ES-I3 (cell line): ENCODE measurements around the gene SH3BP2.

ENCODE experiments used
- H3K36me3 ChIP-seq: 2 replicates; pipeline ENCODE4 v1.6.1; 2013; ENCODE audit warnings: mild to moderate bottlenecking, low read length, control low read depth, moderate library complexity; ENCODE audit not compliant: insufficient read depth
- H3K4me1 ChIP-seq: 2 replicates; pipeline ENCODE4 v1.6.1; 2013; ENCODE audit warnings: mild to moderate bottlenecking, control low read depth, low read length; ENCODE audit not compliant: insufficient read depth
- H3K9ac ChIP-seq: 2 replicates; pipeline ENCODE4 v1.6.1; 2013; ENCODE audit warnings: low read depth, mild to moderate bottlenecking, low read length, moderate library complexity
- H3K9me3 ChIP-seq: 2 replicates; pipeline ENCODE4 v1.6.1; 2013; ENCODE audit warnings: mild to moderate bottlenecking, low read length, moderate library complexity; ENCODE audit not compliant: control insufficient read depth, insufficient read depth

The SH3BP2 gene

DNA sequence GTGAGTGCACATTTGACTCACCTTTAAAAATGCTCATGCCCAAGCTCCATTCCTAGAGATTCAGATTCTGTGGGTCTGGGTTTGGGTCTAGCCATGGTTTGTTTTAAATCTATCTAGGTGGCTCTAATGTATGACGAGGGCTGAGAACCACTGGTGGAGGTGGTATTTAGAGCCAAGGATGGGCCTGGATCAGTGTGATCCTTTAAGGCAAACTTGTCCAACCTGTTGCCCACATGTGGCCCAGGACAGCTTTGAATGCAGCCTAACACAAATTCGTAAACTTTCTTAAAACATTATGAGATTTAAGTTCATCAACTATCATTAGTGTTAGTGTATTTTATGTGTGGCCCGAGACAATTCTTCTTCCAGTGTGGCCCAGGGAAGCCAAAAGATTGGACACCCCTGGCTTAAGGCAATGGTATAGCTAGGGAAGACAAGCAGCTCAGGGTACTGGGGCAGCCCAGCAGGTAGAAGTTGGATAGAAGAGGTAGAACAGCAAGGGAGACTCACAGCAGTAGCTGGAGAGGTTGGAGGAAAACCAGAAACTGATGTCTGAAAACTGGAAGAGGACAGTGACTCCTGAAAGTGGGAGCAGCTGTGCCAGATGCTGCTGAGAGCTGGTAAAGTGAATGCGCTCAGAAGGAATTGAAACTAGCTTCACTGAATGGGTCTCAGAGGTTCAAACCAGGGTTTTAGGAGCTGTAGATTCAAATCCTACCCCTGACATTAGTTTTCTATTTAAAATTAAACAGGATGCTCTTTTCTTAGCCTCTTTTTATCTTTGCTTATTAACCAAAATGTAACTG lies 68.9 kb downstream of the SH3BP2 start:
- Histone ChIP-seq H3K36me3 (no peaks in the 10 kb centered on the region), H3K9me3 (no peaks in the 10 kb centered on the region), H3K9ac (no peak overlapping the region), H3K4me1 (peaks cover 40% of the 10 kb centered on the region)

DNA sequence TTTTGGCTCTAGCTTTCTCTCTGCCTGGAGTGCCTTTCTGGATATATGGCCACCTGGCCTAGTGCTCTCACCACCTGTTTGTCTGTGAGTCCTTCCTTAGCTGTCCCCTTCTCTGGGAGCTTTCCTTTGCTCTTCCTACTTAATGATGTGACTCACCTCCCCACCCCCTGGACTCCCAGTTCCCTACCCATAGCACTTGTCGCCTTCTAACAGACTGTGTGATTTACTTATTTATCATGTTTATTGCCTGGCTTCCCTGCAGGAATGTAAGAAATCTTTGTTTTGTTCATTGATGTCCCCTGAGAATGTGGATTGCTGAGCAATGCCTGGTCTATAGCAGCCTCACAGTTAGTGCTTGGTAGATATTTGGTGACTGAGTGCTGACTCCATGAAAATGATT lies 69.6 kb downstream of the SH3BP2 start:
- Histone ChIP-seq H3K9me3 (no peaks in the 10 kb centered on the region), H3K9ac (no peak overlapping the region), H3K36me3 (no peaks in the 10 kb centered on the region), H3K4me1 (peaks cover 47% of the 10 kb centered on the region)

- H3K9me3 ChIP-seq, result no peaks in the 10 kb centered on the region
- H3K4me1 ChIP-seq, result peaks cover 57% of the 10 kb centered on the region
- no peaks in the 10 kb centered on the region for H3K36me3 ChIP-seq
- no peak overlapping the region for H3K9ac ChIP-seq
Observed at GRCh38 chr4:2863649-2864048, 70.8 kb downstream of the SH3BP2 start.

- no peak overlapping the region for H3K9ac ChIP-seq
- H3K36me3 ChIP-seq, result no peaks in the 10 kb centered on the region
- H3K4me1 ChIP-seq, result peaks cover 54% of the 10 kb centered on the region
- H3K9me3 ChIP-seq, result no peaks in the 10 kb centered on the region
Observed at GRCh38 chr4:2865196-2865780, 72.4 kb downstream of the SH3BP2 start.

DNA sequence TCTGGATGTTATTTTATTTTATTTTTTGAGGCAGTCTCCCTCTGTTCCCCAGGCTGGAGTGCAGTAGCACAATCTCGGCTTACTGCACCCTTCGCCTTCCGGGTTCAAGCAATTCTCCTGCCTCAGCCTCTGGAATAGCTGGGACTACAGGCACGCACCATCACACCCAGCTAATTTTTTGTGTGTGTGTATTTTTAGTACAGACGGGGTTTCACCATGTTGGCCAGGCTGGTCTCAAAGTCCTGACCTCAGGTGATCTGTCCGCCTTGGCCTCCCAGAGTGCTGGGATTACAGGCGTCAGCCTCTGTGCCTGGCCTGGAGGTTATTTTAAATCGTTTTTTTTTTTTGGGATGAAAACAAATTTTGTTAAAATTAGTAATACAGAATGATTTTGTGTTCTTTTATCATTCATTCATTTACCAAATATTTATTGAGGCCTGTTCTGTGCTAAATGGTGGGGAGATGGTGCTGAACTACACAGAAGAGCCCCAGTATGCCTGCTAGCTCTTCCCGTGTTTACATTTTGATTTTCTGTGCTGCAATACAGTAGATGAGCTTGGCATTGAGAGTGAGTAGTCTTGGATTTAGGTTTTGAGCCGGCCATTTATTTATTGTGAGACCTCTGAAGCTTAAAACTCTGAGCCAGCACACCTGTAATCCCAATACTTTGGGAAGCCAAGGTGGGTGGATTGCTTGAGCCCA lies 73.4 kb downstream of the SH3BP2 start:
- Histone ChIP-seq H3K9ac (no peak overlapping the region), H3K9me3 (no peaks in the 10 kb centered on the region), H3K4me1 (peaks cover 44% of the 10 kb centered on the region), H3K36me3 (no peaks in the 10 kb centered on the region)

DNA sequence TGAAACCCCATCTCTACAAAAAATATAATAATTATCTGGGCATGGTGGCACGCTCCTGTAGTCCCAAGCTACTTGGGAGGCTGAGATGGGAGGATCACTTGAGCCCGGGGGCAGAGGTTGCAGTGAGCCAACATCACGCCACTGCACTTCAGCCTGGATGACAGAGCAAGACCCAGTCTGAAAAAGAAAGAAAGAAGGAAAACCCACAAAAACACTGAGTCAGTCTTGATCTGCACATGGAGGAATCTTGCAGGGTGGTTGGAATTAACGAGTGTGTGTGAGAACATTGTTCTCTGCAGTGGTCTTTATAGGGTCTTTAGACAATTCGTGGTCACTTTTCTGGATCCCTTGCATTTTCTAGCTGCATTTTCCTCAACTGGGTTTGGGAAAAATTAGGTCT lies 74.0 kb downstream of the SH3BP2 start:
- peaks cover 38% of the 10 kb centered on the region for H3K4me1 ChIP-seq

DNA sequence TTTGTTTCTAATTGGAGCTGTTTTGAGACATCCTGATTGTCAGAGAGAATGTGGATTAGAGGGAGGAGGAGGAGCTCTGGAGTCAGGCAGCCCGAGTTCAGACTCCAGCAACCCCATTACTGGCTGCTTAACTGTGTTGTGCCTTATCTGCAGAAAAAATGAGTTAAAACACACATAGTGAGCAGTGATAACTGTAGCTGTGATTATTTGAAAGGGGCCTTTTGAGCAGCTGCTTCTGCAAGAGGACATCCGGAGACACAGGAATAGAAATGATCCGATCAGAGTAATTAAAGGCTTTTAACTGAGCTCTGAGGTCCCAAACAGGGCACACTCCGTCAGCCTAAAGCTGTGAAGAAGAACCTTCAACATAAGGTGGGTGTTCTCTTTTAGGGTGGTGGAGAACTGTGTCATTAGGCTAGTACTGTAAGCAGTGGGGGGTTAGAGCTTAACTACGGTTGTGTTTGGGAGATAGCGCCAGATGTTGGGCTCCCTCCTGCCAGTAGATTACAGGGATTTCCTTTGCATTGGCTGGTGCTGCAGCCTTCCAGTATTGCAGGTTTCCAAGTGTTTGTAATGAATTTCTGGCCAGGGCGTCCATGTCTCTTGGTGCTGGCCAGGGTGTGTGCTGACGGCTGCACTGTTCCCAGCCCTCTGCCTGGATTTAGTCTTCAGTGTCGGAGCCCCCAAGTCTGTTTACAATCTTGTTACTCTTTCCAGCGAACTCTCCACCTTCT lies 75.0 kb downstream of the SH3BP2 start:
- H3K4me1 ChIP-seq, result peaks cover 32% of the 10 kb centered on the region
- H3K9ac ChIP-seq, result no peak overlapping the region; the same call in 1 of the 2 replicates

More for the DNA sequence above, 74.0 kb downstream of the SH3BP2 start:
- H3K9ac ChIP-seq, result no peak overlapping the region
- H3K9me3 ChIP-seq, result no peaks in the 10 kb centered on the region
- no peaks in the 10 kb centered on the region for H3K36me3 ChIP-seq

GRCh38 chr4:2868877-2869487 lies 76.1 kb downstream of the SH3BP2 start:
- peaks cover 34% of the 10 kb centered on the region for H3K4me1 ChIP-seq
- no peaks in the 10 kb centered on the region for H3K36me3 ChIP-seq
- H3K9me3 ChIP-seq, result no peaks in the 10 kb centered on the region
- no peak overlapping the region for H3K9ac ChIP-seq

More for the DNA sequence above, 75.0 kb downstream of the SH3BP2 start:
- no peaks in the 10 kb centered on the region for H3K36me3 ChIP-seq
- no peaks in the 10 kb centered on the region for H3K9me3 ChIP-seq

DNA sequence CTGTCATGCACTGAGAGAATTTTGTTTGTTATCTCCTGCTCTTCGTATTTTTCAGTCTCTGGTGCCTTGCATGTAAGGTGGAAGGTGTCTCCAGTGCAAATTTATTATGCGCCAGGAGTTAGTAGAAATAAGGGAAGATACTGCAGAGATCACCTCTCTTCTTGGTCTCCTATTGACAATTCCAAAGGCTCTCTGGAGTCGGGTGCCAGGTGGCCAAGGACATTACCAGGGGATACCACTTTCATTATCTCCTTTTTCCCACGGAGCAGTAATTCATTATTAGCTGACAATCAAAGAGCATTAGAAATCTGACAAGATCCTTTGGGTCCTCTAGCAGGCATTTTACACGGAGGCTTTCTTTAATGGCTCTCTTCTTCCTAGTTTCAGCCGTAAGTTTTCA lies 76.8 kb downstream of the SH3BP2 start:
- Histone ChIP-seq H3K9me3 (no peaks in the 10 kb centered on the region), H3K9ac (no peak overlapping the region), H3K36me3 (no peaks in the 10 kb centered on the region), H3K4me1 (peaks cover 31% of the 10 kb centered on the region)

GRCh38 chr4:2870082-2870481 lies 77.2 kb downstream of the SH3BP2 start:
- H3K9me3 ChIP-seq, result no peaks in the 10 kb centered on the region
- no peaks in the 10 kb centered on the region for H3K36me3 ChIP-seq
- H3K9ac ChIP-seq, result no peak overlapping the region
- peaks cover 28% of the 10 kb centered on the region for H3K4me1 ChIP-seq

- H3K36me3 ChIP-seq, result no peaks in the 10 kb centered on the region
- H3K4me1 ChIP-seq, result peaks cover 24% of the 10 kb centered on the region
- H3K9ac ChIP-seq, result no peak overlapping the region
- H3K9me3 ChIP-seq, result no peaks in the 10 kb centered on the region
Observed at GRCh38 chr4:2871466-2871865, 78.6 kb downstream of the SH3BP2 start.

DNA sequence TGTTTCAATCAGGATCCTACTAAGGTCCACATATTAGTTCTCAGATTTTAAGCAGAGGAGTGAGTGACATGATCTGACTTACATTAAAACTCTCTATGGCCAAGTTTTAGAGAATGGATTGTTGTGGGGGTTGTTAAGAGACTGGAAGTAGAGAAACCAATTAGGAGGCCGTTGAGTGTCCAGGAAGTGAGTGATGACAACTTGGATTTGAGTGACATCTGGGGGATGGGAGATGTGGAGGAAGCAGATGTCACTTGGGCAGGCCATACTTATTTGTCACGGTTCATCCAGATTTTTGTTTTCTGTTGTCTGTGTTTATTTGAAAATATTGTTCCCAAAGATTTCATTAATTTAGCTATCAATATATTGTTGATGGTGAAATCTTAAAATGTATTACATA lies 79.0 kb downstream of the SH3BP2 start:
- Histone ChIP-seq H3K9ac (no peak overlapping the region), H3K4me1 (peaks cover 23% of the 10 kb centered on the region), H3K36me3 (no peaks in the 10 kb centered on the region), H3K9me3 (no peaks in the 10 kb centered on the region)

- peaks cover 9% of the 10 kb centered on the region for H3K4me1 ChIP-seq
- no peak overlapping the region for H3K9ac ChIP-seq
- H3K36me3 ChIP-seq, result no peaks in the 10 kb centered on the region
- no peaks in the 10 kb centered on the region for H3K9me3 ChIP-seq
Observed at GRCh38 chr4:2873329-2873728, 80.4 kb downstream of the SH3BP2 start.

GRCh38 chr4:2874861-2875260 lies 82.0 kb downstream of the SH3BP2 start:
- no peaks in the 10 kb centered on the region for H3K9me3 ChIP-seq
- H3K4me1 ChIP-seq, result 0 out of 2 replicates have a peak, but pooled peaks cover 4% of the 10 kb centered on the region
- no peak overlapping the region for H3K9ac ChIP-seq
- no peaks in the 10 kb centered on the region for H3K36me3 ChIP-seq
